ENCODE data around the gene MYPN.

GRCh38 chr10:68184546-68184945, 75.3 kb downstream of the MYPN start:
- no peak for TF ChIP-seq CTCF (IDR thresholded peaks at IDR 0.05)
- no peak for TF ChIP-seq POLR2AphosphoS5 (IDR thresholded peaks at IDR 0.05)
